ENCODE measurements around the gene DMRTB1.

DNA sequence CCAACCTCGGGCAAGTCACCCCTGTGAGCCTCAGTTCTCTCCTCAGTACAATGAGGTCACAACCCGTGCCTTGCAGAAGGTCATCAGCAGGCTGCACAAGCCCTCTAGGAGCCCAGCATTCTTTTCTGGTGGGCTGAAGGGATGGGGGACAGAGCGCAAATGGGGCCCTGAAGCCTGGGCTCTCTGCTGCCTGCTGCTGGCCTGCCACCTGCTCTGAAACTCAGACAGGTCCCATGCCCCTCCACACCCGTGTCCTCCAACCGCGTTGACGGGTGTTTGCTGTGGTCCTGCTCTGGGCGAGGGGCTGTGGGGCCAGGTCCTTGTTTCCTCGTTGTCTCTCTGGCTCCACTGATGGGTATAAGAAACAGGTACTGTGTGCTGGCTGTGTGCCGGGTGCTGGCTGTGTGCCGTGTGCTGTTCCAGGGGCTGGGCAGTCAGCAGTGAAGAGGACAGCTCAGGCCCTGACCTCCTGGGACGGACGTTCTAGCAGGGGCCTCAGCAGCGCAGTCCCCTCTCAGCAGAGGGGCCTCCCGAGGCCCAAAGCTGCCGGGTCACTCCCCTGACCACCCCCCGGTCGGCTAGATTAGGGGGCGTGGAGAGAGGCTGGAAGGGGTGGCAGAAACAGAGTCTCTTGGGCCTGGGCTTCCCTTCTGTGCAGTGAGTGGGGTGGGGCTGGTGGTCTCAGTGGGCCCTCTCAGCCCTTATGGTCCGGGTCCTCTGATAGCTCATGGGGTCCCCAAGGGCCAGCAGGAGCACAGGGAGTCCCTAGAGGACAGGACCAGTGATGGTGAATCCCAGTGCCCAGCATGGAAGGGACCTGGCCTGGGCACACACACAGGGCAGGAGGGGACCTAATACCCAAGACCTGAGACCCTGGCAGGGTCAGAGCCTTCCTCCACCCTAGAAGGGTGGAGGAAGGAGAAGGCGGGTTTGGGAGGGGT is 42.1 kb downstream of the DMRTB1 start:
- TF ChIP-seq CTCF (IDR thresholded peaks at IDR 0.05 in 8 of 11, conservative IDR thresholded peaks at IDR 0.05 in 3 of 11), result no peak
- no peak for TF ChIP-seq POLR2AphosphoS5 (IDR thresholded peaks at IDR 0.05)
